Activated naive CD8-positive, alpha-beta T cell treated with anti-CD3 and anti-CD28 coated beads, Interleukin-2, amount 50 U/mL, for 16 hours (primary cell): ENCODE measurements around the gene OR10J4.
"Not testable (repeated sequence)": the region's sequence is repeated elsewhere in the genome, so short reads cannot be mapped to it uniquely, and the experiment has no call there.

Source experiments
- DNase-seq: peaks from one replicate; pipeline ENCODE4 v3.0.0-alpha.2; 2020; ENCODE audit warnings: low read depth, low spot score

OR10J4 gene

GRCh38 chr1:159431904-159432303 lies at the start of gene OR10J4:
Gene OR10J4, plus strand, starts transcription at chr1:159432204.
- no peak for DNase-seq

DNA sequence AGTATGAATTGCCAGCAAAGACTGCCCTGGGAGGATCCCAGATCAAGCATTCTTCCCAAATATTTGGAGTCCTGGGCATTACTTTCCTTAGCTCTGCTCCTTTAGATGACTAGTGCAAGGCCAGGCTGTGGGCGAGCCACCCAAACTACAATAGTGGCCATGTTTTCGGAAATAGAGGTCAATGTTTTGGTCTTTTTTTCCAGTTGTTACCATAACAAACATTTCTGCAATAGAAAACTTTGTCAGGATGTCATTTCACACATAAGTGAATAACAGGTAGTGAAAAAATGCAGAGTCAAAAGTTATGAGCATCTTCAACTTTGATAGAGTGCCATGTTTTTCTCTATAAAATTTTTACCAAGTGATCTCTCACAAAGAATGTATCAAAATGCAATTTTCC lies 25.2 kb upstream of the OR10J4 start:
- no peak for DNase-seq

DNA sequence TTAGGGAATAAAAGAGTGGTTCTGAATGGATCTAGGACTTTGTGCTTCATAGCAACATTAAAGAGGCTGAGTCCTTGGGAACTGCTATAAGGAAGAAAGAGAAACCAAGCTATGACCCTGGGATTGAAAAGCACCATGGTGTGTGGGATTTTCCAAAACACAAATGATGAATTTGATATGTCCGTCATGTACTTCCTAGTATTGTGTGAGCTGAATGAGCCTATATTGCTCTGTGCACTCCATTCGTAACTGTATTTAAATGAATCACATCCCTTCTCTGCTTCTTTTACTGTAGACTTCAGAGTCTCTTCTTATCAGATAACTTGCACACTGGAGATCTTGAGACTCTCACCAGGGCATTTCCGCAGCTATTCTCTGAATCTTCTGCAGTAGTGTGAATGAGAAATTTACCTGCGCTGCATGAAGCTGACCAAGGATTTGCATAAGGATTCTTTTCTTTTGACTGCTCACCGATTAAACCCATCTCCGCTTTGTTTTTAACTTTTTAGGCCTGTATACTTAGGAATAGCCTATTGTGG lies 23.1 kb upstream of the OR10J4 start:
- no peak for DNase-seq

GRCh38 chr1:159421821-159422220 lies 10.2 kb upstream of the OR10J4 start:
- no peak for DNase-seq

- no peak for DNase-seq
Measured at GRCh38 chr1:159428536-159428935, 3.5 kb upstream of the OR10J4 start.

DNA sequence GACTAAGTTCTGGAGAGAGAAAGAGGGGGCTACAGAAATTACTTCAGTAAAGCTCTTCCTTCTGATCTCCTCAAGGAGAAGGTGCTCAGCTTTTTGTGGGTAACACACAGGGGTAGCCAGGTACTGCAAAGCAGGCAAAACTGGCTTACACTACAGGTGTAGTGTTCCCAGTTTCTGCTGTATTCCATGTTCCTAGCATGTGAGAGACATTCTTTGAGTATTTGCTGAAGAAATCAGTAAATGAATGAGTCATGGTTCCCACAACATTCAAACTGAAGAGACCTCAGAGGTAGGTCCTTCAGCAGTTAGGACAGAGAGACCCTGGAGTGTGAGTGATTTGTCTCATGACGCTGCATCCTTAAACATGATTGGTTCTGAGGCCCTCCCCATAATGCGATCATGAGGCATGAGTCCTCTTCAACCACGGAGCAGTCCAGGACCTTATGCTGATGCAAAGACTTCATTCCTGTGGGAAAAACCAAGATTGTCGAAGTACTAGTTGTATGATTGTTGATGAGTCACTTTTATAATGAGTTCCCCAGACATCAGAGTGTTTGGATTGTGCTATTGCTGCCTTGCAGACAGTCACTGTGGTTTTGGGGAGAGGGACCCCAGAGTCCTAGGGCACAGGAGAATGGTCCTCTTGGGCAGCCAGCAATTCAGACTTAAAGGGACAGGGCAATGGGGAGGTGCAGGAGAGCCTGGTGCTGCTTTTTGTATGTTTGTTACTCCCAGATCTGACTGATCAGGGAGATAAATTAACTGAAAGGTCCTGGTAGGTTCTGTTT lies 2.7 kb upstream of the OR10J4 start:
- DNase-seq, result no peak

DNA sequence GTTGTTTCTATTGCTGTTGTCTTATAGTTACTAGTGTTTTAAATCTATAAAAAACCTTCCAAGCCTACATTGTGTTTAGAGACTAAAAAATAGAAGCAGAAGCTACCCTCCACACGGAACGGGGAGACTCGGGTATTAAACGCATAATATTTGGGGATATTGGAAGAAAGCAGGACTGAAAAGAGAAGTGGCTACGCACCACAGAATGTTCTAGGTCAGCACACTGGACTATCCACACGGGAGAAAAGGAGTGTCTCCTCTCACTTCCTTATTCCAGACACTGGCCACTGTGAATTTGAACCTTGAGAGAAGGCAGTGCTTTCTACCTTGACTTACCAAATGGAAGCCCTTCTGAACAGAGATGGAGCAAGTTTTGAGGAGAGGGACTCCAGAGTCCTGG lies 1.0 kb upstream of the OR10J4 start:
- DNase-seq, result no peak

DNA sequence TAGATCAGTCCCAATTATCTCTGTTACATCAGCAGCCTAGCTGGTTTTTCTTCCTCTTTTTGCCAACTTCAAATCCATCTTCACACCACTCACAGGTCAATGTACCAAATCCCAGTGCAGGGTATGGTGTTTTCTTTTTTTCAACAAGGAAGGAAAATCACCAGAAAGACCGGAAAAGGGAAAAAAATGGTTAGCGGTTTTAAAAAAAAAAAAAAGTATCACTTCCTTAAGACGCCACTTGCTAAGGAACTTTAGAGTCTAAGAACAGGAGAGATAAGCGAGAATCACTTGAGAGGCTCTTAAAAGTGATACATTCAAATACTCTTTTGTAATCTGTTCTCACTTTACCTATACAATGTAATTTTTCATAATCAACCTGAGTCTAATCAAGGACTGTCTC lies 4.5 kb downstream of the OR10J4 start:
- no peak for DNase-seq

DNA sequence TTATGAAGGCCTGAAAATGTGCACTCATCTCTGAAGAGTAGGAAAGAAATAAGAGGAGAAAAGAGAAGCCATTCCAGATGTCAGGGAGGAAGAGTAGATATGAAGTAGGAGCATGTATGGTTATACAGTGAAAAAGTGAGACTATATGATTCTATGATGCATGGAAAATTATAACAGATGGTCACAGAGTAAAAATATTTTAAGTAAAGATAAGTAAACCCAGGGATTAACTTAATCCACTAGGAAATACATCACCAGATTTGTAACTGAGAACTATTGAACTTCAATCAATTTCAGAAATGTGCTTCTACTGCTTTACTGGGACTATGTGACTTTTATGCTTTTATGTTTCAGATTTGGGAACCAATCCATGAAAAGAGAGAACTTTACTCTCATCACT lies 7.4 kb downstream of the OR10J4 start, which contains the start of gene OR10J1:
Gene OR10J1, plus strand, starts transcription at position 301 of the 400 bp plus-strand sequence. Its CDS starts 70 bp downstream, at position 371.
- DNase-seq, result no peak

DNA sequence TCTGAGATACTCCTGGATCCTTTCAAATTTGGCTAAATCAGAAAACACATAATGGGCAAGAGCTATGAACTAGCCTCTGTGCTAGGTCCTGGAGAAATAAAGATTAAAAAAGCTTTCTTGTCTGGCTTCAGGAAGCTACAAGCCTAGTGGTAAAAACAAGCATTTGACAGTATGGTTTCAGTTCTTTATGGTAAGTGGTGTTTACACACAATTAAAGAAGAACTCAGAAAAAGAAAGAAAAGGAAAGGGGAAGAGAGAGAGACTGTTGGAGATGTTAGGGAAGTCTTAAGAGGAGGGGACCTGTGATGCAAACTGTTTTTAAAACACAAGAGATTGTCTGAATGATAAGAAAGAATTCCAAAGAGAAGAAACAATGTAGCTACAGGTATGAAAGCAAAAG lies 9.4 kb downstream of the OR10J4 start:
- DNase-seq, result no peak

GRCh38 chr1:159442428-159442827 lies 10.4 kb downstream of the OR10J4 start:
- no peak for DNase-seq

GRCh38 chr1:159443066-159443750 lies 11.2 kb downstream of the OR10J4 start:
- no peak for DNase-seq

DNA sequence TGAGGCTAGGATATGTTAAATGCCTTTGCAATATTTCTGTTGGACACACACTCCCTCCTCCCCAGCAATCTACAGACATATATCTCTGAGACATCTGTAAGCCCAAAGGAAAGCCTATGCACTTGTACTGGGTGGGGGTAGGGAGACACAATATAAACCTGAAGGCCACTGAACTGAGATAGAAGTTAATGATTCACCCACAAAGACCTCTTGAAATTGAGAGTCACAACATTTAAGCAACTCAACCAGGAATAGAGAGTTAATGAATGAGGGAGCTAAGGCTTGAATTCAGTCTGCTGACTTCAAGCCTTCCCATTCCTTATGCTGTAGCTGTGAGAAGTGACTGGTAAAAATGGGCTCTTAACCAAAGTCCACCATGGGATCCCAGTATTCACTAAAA lies 12.5 kb downstream of the OR10J4 start:
- no peak for DNase-seq

- no peak for DNase-seq
Measured at GRCh38 chr1:159448181-159448580, 16.2 kb downstream of the OR10J4 start.

DNA sequence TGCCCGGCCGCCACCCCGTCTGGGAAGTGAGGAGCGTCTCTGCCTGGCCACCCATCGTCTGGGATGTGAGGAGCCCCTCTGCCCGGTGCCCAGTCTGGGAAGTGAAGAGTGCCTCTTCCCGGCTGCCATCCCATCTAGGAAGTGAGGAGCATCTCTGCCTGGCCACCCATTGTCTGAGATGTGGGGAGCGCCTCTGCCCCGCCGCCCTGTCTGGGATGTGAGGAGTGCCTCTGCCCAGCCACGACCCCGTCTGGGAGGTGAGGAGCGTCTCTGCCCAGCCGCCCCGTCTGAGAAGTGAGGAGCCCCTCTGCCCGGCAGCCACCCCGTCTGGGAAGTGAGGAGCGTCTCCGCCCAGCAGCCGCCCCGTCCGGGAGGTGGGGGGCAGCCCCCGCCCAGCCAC lies 17.6 kb downstream of the OR10J4 start:
- not testable (repeated sequence) for DNase-seq

GRCh38 chr1:159459551-159459950 lies 27.5 kb downstream of the OR10J4 start:
- no peak for DNase-seq

DNA sequence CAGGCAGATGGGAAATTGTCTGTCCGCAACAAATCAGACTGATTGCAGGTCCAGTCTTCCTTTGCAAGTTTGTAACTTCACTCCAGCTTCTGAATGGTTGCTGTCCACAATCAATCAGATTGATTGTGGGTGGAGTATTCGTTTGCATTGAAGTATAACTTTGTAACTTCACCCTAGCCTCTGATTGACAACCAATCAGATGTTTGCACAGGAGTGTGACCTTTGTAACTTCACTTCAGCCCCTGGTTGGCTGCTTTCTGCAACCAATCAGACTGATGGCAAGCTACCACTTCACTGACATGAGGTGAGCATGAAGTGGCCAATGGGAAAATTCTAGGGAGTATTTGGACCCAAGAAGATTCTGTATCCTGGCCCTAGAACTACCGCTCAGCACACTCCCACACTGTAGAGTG lies 33.2 kb downstream of the OR10J4 start:
- no peak for DNase-seq

DNA sequence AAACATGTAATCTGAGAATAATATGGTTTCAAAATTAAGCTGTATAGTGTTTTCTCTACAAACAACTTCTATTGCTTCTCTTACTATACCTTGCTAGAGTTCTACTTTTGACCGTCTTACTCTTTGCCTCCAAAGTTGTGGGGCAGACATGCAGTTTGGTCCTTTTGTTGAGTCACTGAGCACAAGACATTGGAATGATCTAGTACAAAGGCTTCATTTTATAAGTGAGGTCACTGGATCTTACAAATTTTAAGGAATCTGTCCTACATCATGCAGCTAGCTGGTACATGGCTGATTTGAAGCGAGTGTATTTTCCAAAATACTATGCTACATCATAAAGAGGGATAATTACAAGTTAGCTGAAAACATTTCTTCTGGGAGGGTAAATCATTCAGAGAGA lies 36.3 kb downstream of the OR10J4 start:
- DNase-seq, result no peak

GRCh38 chr1:159469921-159470533 lies 38.0 kb downstream of the OR10J4 start:
- DNase-seq, result no peak

DNA sequence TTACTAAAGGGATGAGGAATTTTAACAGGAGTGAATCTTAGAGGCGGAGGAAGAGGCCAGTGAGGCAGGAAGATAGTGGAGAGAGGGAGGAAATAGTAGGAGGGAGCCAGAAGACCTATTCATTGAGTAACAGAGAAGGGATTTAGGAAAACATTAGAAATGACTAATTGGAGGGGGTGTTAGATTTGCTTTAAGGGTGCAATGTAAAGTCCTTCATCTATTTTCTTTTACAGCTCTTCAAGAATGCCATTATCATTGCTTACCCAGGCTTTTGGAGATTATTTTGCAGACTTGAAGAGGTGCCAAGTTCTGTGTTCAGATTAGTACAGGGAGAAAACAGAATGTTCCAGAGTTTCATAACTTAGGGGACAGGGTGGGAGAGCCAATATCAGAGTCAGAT lies 41.3 kb downstream of the OR10J4 start:
- no peak for DNase-seq

DNA sequence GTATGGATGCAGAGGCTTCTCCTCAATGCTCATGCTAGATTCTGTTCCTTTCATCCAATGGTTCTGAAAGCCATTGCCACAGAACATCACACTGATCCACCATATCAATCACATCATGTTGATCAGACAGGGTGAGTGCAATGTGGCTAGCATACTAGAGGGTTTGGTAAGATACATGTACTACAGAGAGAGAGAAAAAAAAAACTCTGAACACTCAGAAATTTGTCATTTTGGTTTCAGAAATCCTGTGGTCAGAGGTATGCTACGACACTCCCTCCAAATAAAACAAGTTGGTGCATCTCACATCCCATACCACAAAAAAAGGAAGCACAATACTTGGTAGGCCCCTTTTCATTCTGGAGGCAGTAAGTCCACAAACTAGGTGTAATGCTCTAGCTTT lies 42.9 kb downstream of the OR10J4 start:
- DNase-seq, result no peak
